IPS-NIHi11 (cell line): ENCODE results near the gene CAP1.
"Not testable (repeated sequence)": the region's sequence is repeated elsewhere in the genome, so short reads cannot be mapped to it uniquely, and the experiment has no call there.

Experiments used
- DNase-seq: peaks from one replicate; pipeline ENCODE4 v3.0.0; 2012; ENCODE audit warnings: mixed read lengths, low spot score

Gene CAP1

GRCh38 chr1:40040511-40041465 lies at the start of gene CAP1:
TSS of gene CAP1 (plus strand) at chr1:40040729. CDS start at chr1:40059347, 18,618 bp downstream.
- peak; percentile 98 for DNase-seq

GRCh38 chr1:39992234-39992633 lies 48.3 kb upstream of the CAP1 start:
- no peak for DNase-seq

- no peak for DNase-seq
Measured at GRCh38 chr1:39992888-39993287, 47.6 kb upstream of the CAP1 start.

- no peak for DNase-seq
Measured at GRCh38 chr1:39995973-39996393, 44.5 kb upstream of the CAP1 start.

GRCh38 chr1:39996396-39997004 lies 44.0 kb upstream of the CAP1 start:
- DNase-seq, result no peak

GRCh38 chr1:40001456-40001855 lies 39.1 kb upstream of the CAP1 start:
- DNase-seq, result no peak

GRCh38 chr1:40003156-40004093 lies 37.1 kb upstream of the CAP1 start:
- DNase-seq, result no peak

- peak; percentile 50 for DNase-seq
Measured at GRCh38 chr1:40004857-40005256, 35.7 kb upstream of the CAP1 start.

GRCh38 chr1:40007481-40008034 lies 33.0 kb upstream of the CAP1 start:
- DNase-seq, result not testable (repeated sequence)

- no peak for DNase-seq
Measured at GRCh38 chr1:40011198-40011597, 29.3 kb upstream of the CAP1 start.

- DNase-seq, result no peak
Measured at GRCh38 chr1:40014253-40014706, 26.2 kb upstream of the CAP1 start.

GRCh38 chr1:40014812-40015594 lies 25.5 kb upstream of the CAP1 start:
- DNase-seq, result no peak

GRCh38 chr1:40017951-40018575 lies 22.5 kb upstream of the CAP1 start:
- DNase-seq, result peak; percentile 36

GRCh38 chr1:40020447-40021085 lies 20.0 kb upstream of the CAP1 start:
- no peak for DNase-seq

- no peak for DNase-seq
Measured at GRCh38 chr1:40023379-40023944, 17.1 kb upstream of the CAP1 start.

- no peak for DNase-seq
Measured at GRCh38 chr1:40024671-40025070, 15.9 kb upstream of the CAP1 start.

GRCh38 chr1:40027647-40028046 lies 12.9 kb upstream of the CAP1 start:
- no peak for DNase-seq

- no peak for DNase-seq
Measured at GRCh38 chr1:40029608-40030007, 10.9 kb upstream of the CAP1 start.

GRCh38 chr1:40030528-40031135 lies 9.9 kb upstream of the CAP1 start:
- DNase-seq, result no peak
